C4-2B (cell line): Measurements from ENCODE around the gene TAS2R39.

Source experiments
- CTCF ChIP-seq: fragments of 450-650 bp; conservative IDR thresholded peaks from 2 replicates; pipeline ENCODE4 v1.5.1; 2017; ENCODE audit warnings: mild to moderate bottlenecking
- ZFX ChIP-seq: fragments of 450-650 bp; IDR thresholded peaks from 2 replicates; pipeline ENCODE4 v1.6.1; 2017

GRCh38 chr7:143185551-143185950 lies 2.3 kb downstream of the TAS2R39 start:
- no peak for TF ChIP-seq CTCF
- TF ChIP-seq ZFX: no peak
